SK-N-SH (cell line): ENCODE measurements around the gene TMEM97. TPM values are rescaled to one million over a fixed set of nuclear protein-coding genes. Genes with fewer than 3 reads are reported as not detected.
A peak's percentile ranks its signal among the peaks of the same experiment; 100 is the strongest.

ENCODE experiments used
- CTCF ChIA-PET: fragments of 300-600, 350-600 bp; formaldehyde crosslinking; extraction: SDS; loops from one replicate; lab custom pipeline; 2021; lab: Yijun Ruan, JAX
- POLR2A ChIA-PET: fragments of 350-600 bp; sonication (Branson Sonifier 250); formaldehyde crosslinking; extraction: SDS; loops from one replicate; lab custom pipeline; 2020; ENCODE audit warnings: antibody characterized with exemption, inconsistent platforms; lab: Yijun Ruan, JAX
- DNase-seq: peaks from one replicate; pipeline ENCODE4 v3.0.0; 2012
- H2AFZ ChIP-seq: fragments of 200-600 bp; sonication (generic); 2 replicates; pipeline ENCODE4 v1.8.1; 2016; ENCODE audit warnings: antibody characterized with exemption, mild to moderate bottlenecking, low read depth
- H3F3A ChIP-seq: fragments of 200-600 bp; sonication (generic); replicated peaks from 2 replicates; pipeline ENCODE3; 2016; ENCODE audit warnings: antibody characterized with exemption, mild to moderate bottlenecking; ENCODE audit not compliant: insufficient read depth
- H3K27ac ChIP-seq, 2 experiments: fragments of 200-500 bp in 1 of 2; fragments of 200-600 bp in 1 of 2; sonication (Bioruptor generic) in 1 of 2; sonication (generic), shearing (Covaris generic) in 1 of 2; 2 replicates each; pipeline versions ENCODE4 v1.5.1 to v1.6.1; 2014 to 2016; ENCODE audit warnings: low read depth in 2 of 2, inconsistent platforms in 1 of 2, low read length in 1 of 2, mild to moderate bottlenecking in 1 of 2, mixed read lengths in 1 of 2
- H3K27me3 ChIP-seq: fragments of 200-600 bp; sonication (generic), shearing (Covaris generic); 2 replicates; pipeline ENCODE4 v1.6.1; 2016; ENCODE audit warnings: mixed run types; ENCODE audit not compliant: insufficient read depth
- H3K36me3 ChIP-seq, 2 experiments: fragments of 200-500 bp in 1 of 2; fragments of 200-600 bp in 1 of 2; sonication (Bioruptor generic) in 1 of 2; sonication (generic) in 1 of 2; replicated peaks in 1 of 2; 2 replicates each; pipeline versions ENCODE3 to v1.5.1; 2014 to 2016; ENCODE audit warnings: low read length in 1 of 2, mild to moderate bottlenecking in 1 of 2; ENCODE audit not compliant: insufficient read depth in 2 of 2, control insufficient read depth in 1 of 2
- H3K4me1 ChIP-seq, 2 experiments: fragments of 200-500 bp in 1 of 2; fragments of 200-600 bp in 1 of 2; sonication (Bioruptor generic) in 1 of 2; sonication (generic), shearing (Covaris generic) in 1 of 2; 2 replicates each; pipeline versions ENCODE4 v1.5.1 to v1.6.1; 2014 to 2016; ENCODE audit warnings: low read depth in 1 of 2, low read length in 1 of 2, mixed run types in 1 of 2; ENCODE audit not compliant: insufficient read depth in 2 of 2, control insufficient read depth in 1 of 2
- H3K4me2 ChIP-seq: fragments of 200-600 bp; sonication (generic), shearing (Covaris generic); 2 replicates; pipeline ENCODE4 v1.6.1; 2017; ENCODE audit warnings: mixed run types
- H3K4me3 ChIP-seq, 2 experiments: fragments of 200-500 bp in 1 of 2; fragments of 200-600 bp in 1 of 2; sonication (Bioruptor generic) in 1 of 2; sonication (generic), shearing (Covaris generic) in 1 of 2; 2 replicates each; pipeline versions ENCODE4 v1.5.1 to v1.8.1; 2014 to 2016; ENCODE audit warnings: low read depth in 2 of 2, inconsistent platforms in 1 of 2, low read length in 1 of 2, mild to moderate bottlenecking in 1 of 2, mixed read lengths in 1 of 2, moderate library complexity in 1 of 2
- H3K79me2 ChIP-seq: fragments of 200-600 bp; sonication (generic); 2 replicates; pipeline ENCODE4 v1.8.1; 2017; ENCODE audit warnings: mild to moderate bottlenecking; ENCODE audit not compliant: insufficient read depth
- H3K9ac ChIP-seq: fragments of 200-600 bp; sonication (generic); 2 replicates; pipeline ENCODE4 v1.6.1; 2017; ENCODE audit warnings: mixed run types
- H3K9me2 ChIP-seq: fragments of 200-600 bp; sonication (generic); 2 replicates; pipeline ENCODE4 v1.6.1; 2017; ENCODE audit warnings: mixed run types
- H3K9me3 ChIP-seq: fragments of 200-600 bp; sonication (generic); 2 replicates; pipeline ENCODE4 v1.6.1; 2017; ENCODE audit warnings: mixed run types, mild to moderate bottlenecking, moderate library complexity
- H4K20me1 ChIP-seq: fragments of 200-600 bp; sonication (generic); 2 replicates; pipeline ENCODE4 v1.6.1; 2017; ENCODE audit warnings: mild to moderate bottlenecking, mixed run types; ENCODE audit not compliant: insufficient read depth
- CTCF ChIP-seq: fragments of 200-600 bp; sonication (generic); IDR thresholded peaks from 2 replicates; pipeline ENCODE4 v1.6.1; 2017; ENCODE audit warnings: antibody characterized with exemption, mild to moderate bottlenecking, moderate library complexity
- ELF1 ChIP-seq: IDR thresholded peaks from 2 replicates; pipeline ENCODE4 v1.4.0; 2012
- EZH2phosphoT487 ChIP-seq: fragments of 200-600 bp; sonication (generic); IDR thresholded peaks from 2 replicates; pipeline ENCODE4 v1.6.1; 2017; ENCODE audit warnings: low read depth, mixed run types, mild to moderate bottlenecking, antibody characterized with exemption, moderate library complexity, borderline replicate concordance
- FOSL2 ChIP-seq: IDR thresholded peaks from 2 replicates; pipeline ENCODE4 v1.4.0; 2012; ENCODE audit warnings: low read depth, mild to moderate bottlenecking, moderate library complexity, borderline replicate concordance
- FOXM1 ChIP-seq: IDR thresholded peaks from 2 replicates; pipeline ENCODE4 v1.4.0; 2012; ENCODE audit warnings: low read depth, mild to moderate bottlenecking
- GABPA ChIP-seq: IDR thresholded peaks from 2 replicates; pipeline ENCODE4 v1.4.0; 2012; ENCODE audit warnings: low read depth, mild to moderate bottlenecking
- GATA2 ChIP-seq: sonication (generic); formaldehyde crosslinking; IDR thresholded peaks from 2 replicates; pipeline ENCODE4 v1.5.0; 2020; ENCODE audit warnings: mild to moderate bottlenecking, missing genetic modification reagents
- IRF3 ChIP-seq: fragments of 150-350 bp; IDR thresholded peaks from 2 replicates; pipeline ENCODE4 v1.6.1; 2016; ENCODE audit warnings: mild to moderate bottlenecking, low read depth, low read length
- JUND ChIP-seq: IDR thresholded peaks from 2 replicates; pipeline ENCODE4 v1.4.0; 2012
- MAX ChIP-seq: IDR thresholded peaks from 2 replicates; pipeline ENCODE4 v1.4.0; 2012; ENCODE audit warnings: low read depth
- MEF2A ChIP-seq: IDR thresholded peaks from 2 replicates; pipeline ENCODE4 v1.4.0; 2012; ENCODE audit warnings: low read depth, borderline replicate concordance
- MXI1 ChIP-seq: IDR thresholded peaks from 2 replicates; pipeline ENCODE4 v1.6.1; 2012; ENCODE audit warnings: mild to moderate bottlenecking, low read depth, low read length, improper control_type of control experiment
- RAD21 ChIP-seq: IDR thresholded peaks from 2 replicates; pipeline ENCODE4 v1.6.1; 2012; ENCODE audit warnings: mild to moderate bottlenecking, low read length
- RCOR1 ChIP-seq: fragments of 150-350 bp; IDR thresholded peaks from 2 replicates; pipeline ENCODE4 v1.6.1; 2017; ENCODE audit warnings: antibody characterized with exemption, low read length
- REST ChIP-seq: IDR thresholded peaks from 2 replicates; pipeline ENCODE4 v1.6.1; 2012; ENCODE audit warnings: mild to moderate bottlenecking, low read depth, low read length, moderate library complexity
- RFX5 ChIP-seq: IDR thresholded peaks from 2 replicates; pipeline ENCODE4 v1.6.1; 2012; ENCODE audit warnings: mild to moderate bottlenecking, improper control_type of control experiment, low read length
- RXRA ChIP-seq: IDR thresholded peaks from 2 replicates; pipeline ENCODE4 v1.4.0; 2012; ENCODE audit warnings: low read depth, mild to moderate bottlenecking, borderline replicate concordance
- SIN3A ChIP-seq: IDR thresholded peaks from 2 replicates; pipeline ENCODE4 v1.6.1; 2012; ENCODE audit warnings: low read depth, mild to moderate bottlenecking, low read length, moderate library complexity, borderline replicate concordance
- SMC3 ChIP-seq: IDR thresholded peaks from 2 replicates; pipeline ENCODE4 v1.6.1; 2012; ENCODE audit warnings: low read depth, low read length, improper control_type of control experiment
- TAF1 ChIP-seq: IDR thresholded peaks from 2 replicates; pipeline ENCODE4 v1.6.1; 2012; ENCODE audit warnings: low read depth, mild to moderate bottlenecking, low read length, moderate library complexity, borderline replicate concordance
- TCF12 ChIP-seq: IDR thresholded peaks from 2 replicates; pipeline ENCODE4 v1.4.0; 2012
- TEAD4 ChIP-seq: IDR thresholded peaks from 2 replicates; pipeline ENCODE4 v1.4.0; 2012; ENCODE audit warnings: mild to moderate bottlenecking, borderline replicate concordance; ENCODE audit not compliant: insufficient read depth
- YY1 ChIP-seq: IDR thresholded peaks from 2 replicates; pipeline ENCODE4 v1.4.0; 2012; ENCODE audit warnings: low read depth, mild to moderate bottlenecking
- ZBTB33 ChIP-seq: IDR thresholded peaks from 2 replicates; pipeline ENCODE4 v1.4.0; 2012; ENCODE audit warnings: low read depth, borderline replicate concordance
- WGBS: methylation state at CpG from one replicate; pipeline ENCODE4 v1.1.6; 2017; ENCODE audit warnings: low lambda C conversion rate; 5-methylcytosine and 5-hydroxymethylcytosine counted together
- polyA plus RNA-seq, 3 experiments: library from polyadenylated mRNA; depleted of rRNA; stranded (reverse); fragments of >200 nt; gene quantifications; 2 replicates each; pipeline ENCODE4 v1.2.3, GENCODE V29; 2012

The TMEM97 gene
- polyA plus RNA-seq, 1 of the 3 experiments (the other 2 are of a cell fraction) = 8.6 TPM

GRCh38 chr17:28346746-28347246 lies 27.8 kb downstream of the TMEM97 start:
- Histone ChIP-seq H3K9ac (peak overlapping the region; percentile 5; the same call in 1 of the 2 replicates), H4K20me1 (no peaks in the 10 kb centered on the region), H3K4me1 (peaks cover 9 to 23% of the 10 kb centered on the region in 2 experiments), H3K9me2 (no peaks in the 10 kb centered on the region), H3K9me3 (no peaks in the 10 kb centered on the region), H3K4me2 (peak overlapping the region; percentile 53), H3K36me3 (peaks cover 62 to 82% of the 10 kb centered on the region in 2 experiments), H3F3A (peaks cover 43% of the 10 kb centered on the region), H2AFZ (no peak overlapping the region), H3K27ac (peak overlapping the region; percentile 80 to 83), H3K79me2 (peaks cover 7% of the 10 kb centered on the region; the same call in 1 of the 2 replicates), H3K4me3 (no peak overlapping the region), H3K27me3 (no peaks in the 10 kb centered on the region)
- WGBS = 74% methylated on average over 7 of the region's 7 CpGs
- POLR2A ChIA-PET = interaction anchor here (0.9 to 2.9 kb wide), 4 partner anchors 8 to 11 kb away, joined by 3 to 15 read pairs (median 9); partner anchors contain the start of genes IFT20, POLDIP2 and TNFAIP1
- DNase-seq = peak; percentile 39
- CTCF ChIA-PET = interaction anchor here (0.8 to 2.0 kb wide), 4 partner anchors 11 to 118 kb away, joined by 3 to 8 read pairs (median 4); partner anchors contain the start of genes IFT20, POLDIP2 and TNFAIP1
- peak; percentile 23; the same call in 1 of the 2 replicates for TF ChIP-seq RAD21
- TF ChIP-seq TAF1 = no peak
- peak; percentile 39 for TF ChIP-seq CTCF
- no peak for TF ChIP-seq TCF12
- TF ChIP-seq FOSL2 = no peak
- TF ChIP-seq RFX5 = no peak
- TF ChIP-seq RXRA = no peak
- 0 out of 2 replicates have a peak, but pooled peaks have one; percentile 15 for TF ChIP-seq JUND
- TF ChIP-seq ZBTB33 = no peak
- TF ChIP-seq GATA2 (CRISPR knock-in tag) = no peak
- no peak for TF ChIP-seq ELF1
- no peak for TF ChIP-seq MEF2A
- TF ChIP-seq EZH2phosphoT487 = no peak
- TF ChIP-seq IRF3 = no peak
- TF ChIP-seq YY1 = no peak
- TF ChIP-seq GABPA = no peak
- TF ChIP-seq TEAD4 = no peak
- TF ChIP-seq SIN3A = no peak
- no peak for TF ChIP-seq REST
- peak; percentile 1; the same call in 1 of the 2 replicates for TF ChIP-seq SMC3
- no peak for TF ChIP-seq MXI1
- no peak for TF ChIP-seq MAX
- no peak for TF ChIP-seq RCOR1
- no peak for TF ChIP-seq FOXM1
